HepG2 (cell line): ENCODE results near the gene SMIM31. TPM values are rescaled to one million over a fixed set of nuclear protein-coding genes. Genes with fewer than 3 reads are reported as not detected.

Experiments used
- ATAC-seq: fragments of 200-7000 bp; cut with Tn5 transposase; 3 replicates; pipeline ENCODE4 v1.9.1; 2020; ENCODE audit warnings: mild to moderate bottlenecking, moderate library complexity
- BruUV-seq: library from RNA; stranded (reverse); fragments of 400-500 nt; replicated peaks from 2 replicates; lab custom pipeline; 2021; lab: Mats Ljungman, UMichigan
- CTCF ChIA-PET: fragments of 300-600 bp; formaldehyde crosslinking; extraction: SDS; loops from one replicate; lab custom pipeline; 2021; ENCODE audit warnings: low total read pairs, inconsistent platforms, low intra/inter-chr PET ratio; lab: Yijun Ruan, JAX
- POLR2A ChIA-PET: fragments of 350-600 bp; sonication (Branson Sonifier 250); formaldehyde crosslinking; loops from one replicate; lab custom pipeline; 2020; ENCODE audit warnings: antibody characterized with exemption, inconsistent platforms; lab: Yijun Ruan, JAX
- DNase-seq: peaks from one replicate; pipeline ENCODE4 v3.0.0-alpha.2; 2015; ENCODE audit warnings: low spot score
- FAIRE-seq: peaks from 3 replicates; lab custom pipeline; 2011; peaks lifted over from hg19 to GRCh38; lab: Jason Lieb, UNC
- H2AFZ ChIP-seq: one replicate; pipeline ENCODE4 v1.6.1; 2011; ENCODE audit warnings: low read length, inconsistent platforms
- H3K27ac ChIP-seq: fragments of 300-600 bp; 3 replicates; pipeline ENCODE4 v1.8.0; 2011; ENCODE audit warnings: mixed run types, mild to moderate bottlenecking, mixed read lengths, low read length, inconsistent platforms; ENCODE audit not compliant: insufficient read depth; ENCODE audit errors: extremely low read length
- H3K27me3 ChIP-seq, 2 experiments: fragments of 200-600 bp in 1 of 2; 2 replicates in 1 of 2; 3 replicates in 1 of 2; pipeline versions ENCODE4 v1.6.0 to v1.8.0; 2011; ENCODE audit warnings: low read length in 2 of 2, mild to moderate bottlenecking in 2 of 2, moderate library complexity in 2 of 2, inconsistent platforms in 1 of 2; ENCODE audit not compliant: insufficient read depth in 2 of 2, control insufficient read depth in 1 of 2
- H3K36me3 ChIP-seq, 2 experiments: fragments of 200-600 bp in 1 of 2; replicated peaks in 1 of 2; 2 replicates in 1 of 2; 3 replicates in 1 of 2; pipeline versions ENCODE4 v1.5.1 to v1.8.0; 2011; ENCODE audit warnings: low read length in 2 of 2, inconsistent platforms in 1 of 2; ENCODE audit not compliant: insufficient read depth in 2 of 2, control insufficient read depth in 1 of 2
- H3K4me1 ChIP-seq: 2 replicates; pipeline ENCODE4 v1.5.1; 2012; ENCODE audit warnings: low read length, inconsistent platforms; ENCODE audit not compliant: insufficient read depth
- H3K4me2 ChIP-seq: 2 replicates; pipeline ENCODE4 v1.6.0; 2011; ENCODE audit warnings: low read depth, low read length, inconsistent platforms
- H3K4me3 ChIP-seq, 3 experiments: fragments of 200-600 bp in 1 of 3; sonication (generic), shearing (Covaris generic) in 1 of 3; replicated peaks in 1 of 3; 2 replicates each; pipeline ENCODE4 v1.5.1; 2011 to 2016; ENCODE audit warnings: low read length in 3 of 3, inconsistent platforms in 2 of 3, low read depth in 2 of 3, mild to moderate bottlenecking in 2 of 3, control low read depth in 1 of 3, mixed read lengths in 1 of 3; ENCODE audit not compliant: insufficient read depth in 1 of 3
- H3K79me2 ChIP-seq: one replicate; pipeline ENCODE4 v1.6.1; 2011; ENCODE audit warnings: low read length, inconsistent platforms; ENCODE audit not compliant: insufficient read depth
- H3K9ac ChIP-seq: 2 replicates; pipeline ENCODE4 v1.6.0; 2011; ENCODE audit warnings: mild to moderate bottlenecking, low read depth, low read length, inconsistent platforms; ENCODE audit not compliant: insufficient read depth
- H3K9me3 ChIP-seq: 2 replicates; pipeline ENCODE4 v1.5.1; 2012; ENCODE audit warnings: mild to moderate bottlenecking, low read length
- H4K20me1 ChIP-seq: 2 replicates; pipeline ENCODE4 v1.6.0; 2011; ENCODE audit warnings: inconsistent platforms, mild to moderate bottlenecking, low read length, moderate library complexity; ENCODE audit not compliant: insufficient read depth
- ATF7-NPFF ChIP-seq: sonication (generic); formaldehyde crosslinking; IDR thresholded peaks from 2 replicates; pipeline ENCODE4 v1.8.1; 2023; ENCODE audit warnings: mild to moderate bottlenecking, low read depth, missing genetic modification reagents, moderate library complexity
- CTCF ChIP-seq: sonication (generic); formaldehyde crosslinking; IDR thresholded peaks from 2 replicates; pipeline ENCODE4 v1.5.0; 2020; ENCODE audit warnings: mild to moderate bottlenecking, missing genetic modification reagents, moderate library complexity
- RAD21 ChIP-seq: fragments of 450-650 bp; formaldehyde crosslinking; IDR thresholded peaks from 2 replicates; pipeline ENCODE4 v1.5.0; 2020; ENCODE audit warnings: mild to moderate bottlenecking
- SMC3 ChIP-seq: IDR thresholded peaks from 2 replicates; pipeline ENCODE4 v1.6.1; 2011; ENCODE audit warnings: low read length, improper control_type of control experiment
- STAG1 ChIP-seq: sonication (generic); formaldehyde crosslinking; IDR thresholded peaks from 2 replicates; pipeline ENCODE4 v1.4.0; 2020; ENCODE audit warnings: missing genetic modification reagents
- ZBTB26 ChIP-seq: IDR thresholded peaks from 2 replicates; pipeline ENCODE4 v1.6.1; 2016; ENCODE audit warnings: missing compliant biosample characterization, missing genetic modification reagents, borderline replicate concordance
- WGBS: methylation state at CpG from one replicate; pipeline ENCODE4 v1.1.6; 2017; ENCODE audit warnings: low lambda C conversion rate; 5-methylcytosine and 5-hydroxymethylcytosine counted together
- in situ Hi-C: cut with HindIII; loops from 2 replicates; pipeline ENCODE4 v1.10.0; 2017; ENCODE audit warnings: low pct_unique_long_range_greater_than_20kb; ENCODE audit not compliant: extremely low pct_ligation_motif_present
- intact Hi-C: fragments of 100-400 bp; cut with micrococcal nuclease; formaldehyde crosslinking; loops from one replicate; pipeline ENCODE4 v1.10.0; 2022; ENCODE audit not compliant: unreplicated experiment
- polyA plus RNA-seq, 8 experiments: library from polyadenylated mRNA; depleted of rRNA in 3 of 8; stranded (reverse) in 7 of 8; unstranded in 1 of 8; fragments of >200 nt; fragmentation: Illumina TruSeq in 4 of 8; extraction: Trizol in 4 of 8; gene quantifications; 2 replicates each; pipeline versions ENCODE4 v1.2.1 to v1.2.3, GENCODE V29; 2011 to 2016; ENCODE audit warnings: low read depth in 4 of 8, missing spikeins in 1 of 8, mixed read lengths in 1 of 8; ENCODE audit not compliant: insufficient read depth in 1 of 8
- total RNA-seq, 5 experiments: library from RNA; depleted of rRNA; stranded (reverse); fragments of >200 nt; fragmentation: Illumina TruSeq; extraction: Trizol; gene quantifications; 2 replicates each; pipeline ENCODE4 v1.2.3, GENCODE V29; 2016; ENCODE audit warnings: low read depth in 1 of 5

The SMIM31 gene
- total and polyA plus RNA-seq, 2 of the 13 experiments (the other 11 are each of a cell fraction or from before 2014, with no cell fraction given), result not detected

GRCh38 chr4:164779811-164780216 is 25.9 kb downstream of the SMIM31 start:
- FAIRE-seq, result peak; percentile 66

More at GRCh38 chr4:164779811-164780216, 25.9 kb downstream of the SMIM31 start:
- no peak overlapping the region for H2AFZ ChIP-seq
- TF ChIP-seq STAG1 (CRISPR knock-in tag), result peak; percentile 75
- TF ChIP-seq SMC3, result peak; percentile 66
- no peak for TF ChIP-seq ZBTB26
- peak; percentile 72 for TF ChIP-seq CTCF
- TF ChIP-seq ATF7-NPFF, result no peak
- peak; percentile 37; the same call in 1 of the 2 replicates for TF ChIP-seq RAD21
- TF ChIP-seq, all 625 proteins: peak for 4
- Histone ChIP-seq H3K4me2 (no peak overlapping the region), H3K4me1 (no peaks in the 10 kb centered on the region), H3K9ac (no peak overlapping the region), H3K4me3 (no peak overlapping the region), H3K9me3 (no peaks in the 10 kb centered on the region), H3K79me2 (no peaks in the 10 kb centered on the region), H3K36me3 (no peaks in the 10 kb centered on the region), H3K27ac (no peak overlapping the region), H4K20me1 (no peaks in the 10 kb centered on the region), H3K27me3 (no peaks in the 10 kb centered on the region)
- BruUV-seq, result no TSS peak
- POLR2A ChIA-PET, result no interaction called here
- CTCF ChIA-PET, result interaction anchor here (0.9 to 1.8 kb wide), 2 partner anchors 237 to 317 kb away, joined by 3 to 6 read pairs; no protein-coding TSS in a partner anchor
- intact Hi-C loops (loop anchor here (1.0 kb wide), 4 partner anchors 104 to 317 kb away; no protein-coding TSS in a partner anchor), in situ Hi-C loops (no loop called here)
- 57% methylated on average over 7 of the region's 7 CpGs for WGBS
- DNase-seq (peak; percentile 13), ATAC-seq (peak; percentile 57)
